Kidney epithelial cell (primary cell): Measurements from ENCODE around the gene GLTP. TPM values are rescaled to one million over a fixed set of nuclear protein-coding genes. Genes with fewer than 3 reads are reported as not detected.
"Not testable (repeated sequence)": the region's sequence is repeated elsewhere in the genome, so short reads cannot be mapped to it uniquely, and the experiment has no call there.

Experiments used
- DNase-seq: peaks from one replicate; pipeline ENCODE4 v3.0.0-alpha.2; 2010; ENCODE audit warnings: low read depth
- H3K27me3 ChIP-seq: 2 replicates; pipeline ENCODE4 v1.6.0; 2011; ENCODE audit warnings: low read length; ENCODE audit not compliant: control insufficient read depth, insufficient read depth
- H3K36me3 ChIP-seq: 2 replicates; pipeline ENCODE4 v1.5.1; 2011; ENCODE audit warnings: low read length; ENCODE audit not compliant: control insufficient read depth, insufficient read depth
- H3K4me3 ChIP-seq: 2 replicates; pipeline ENCODE4 v1.5.1; 2011; ENCODE audit warnings: low read depth, mild to moderate bottlenecking, control low read depth, low read length
- CTCF ChIP-seq: IDR thresholded peaks from 2 replicates; pipeline ENCODE4 v1.5.1; 2011; ENCODE audit warnings: mild to moderate bottlenecking, moderate library complexity, low read length, control low read depth, inconsistent platforms; ENCODE audit not compliant: insufficient read depth, poor library complexity, severe bottlenecking
- total RNA-seq: library from RNA; depleted of rRNA; stranded (reverse); fragments of >200 nt; gene quantifications from 2 replicates; pipeline ENCODE4 v1.2.3, GENCODE V29; 2015

GLTP gene
- total RNA-seq, 1 donor from 2014 or later, result 48.4 TPM

- Histone ChIP-seq H3K36me3 (no peaks in the 10 kb centered on the region), H3K4me3 (no peak overlapping the region), H3K27me3 (no peaks in the 10 kb centered on the region)
- TF ChIP-seq CTCF, result no peak
- DNase-seq, result no peak
Measured at GRCh38 chr12:109858764-109859163, 21.6 kb downstream of the GLTP start.

- Histone ChIP-seq H3K4me3 (no peak overlapping the region), H3K36me3 (no peaks in the 10 kb centered on the region), H3K27me3 (no peaks in the 10 kb centered on the region)
- no peak for DNase-seq
- no peak for TF ChIP-seq CTCF
Measured at GRCh38 chr12:109857715-109858114, 22.6 kb downstream of the GLTP start.

GRCh38 chr12:109855377-109855776 lies 25.0 kb downstream of the GLTP start:
- no peaks in the 10 kb centered on the region for H3K36me3 ChIP-seq
- TF ChIP-seq CTCF, result no peak
- no peaks in the 10 kb centered on the region for H3K27me3 ChIP-seq
- H3K4me3 ChIP-seq, result no peak overlapping the region
- DNase-seq, result no peak

GRCh38 chr12:109850518-109850917 lies 29.8 kb downstream of the GLTP start:
- H3K27me3 ChIP-seq, DNase-seq, H3K4me3 ChIP-seq, H3K36me3 ChIP-seq: not testable (repeated sequence)

- no peaks in the 10 kb centered on the region for H3K36me3 ChIP-seq
- no peak overlapping the region for H3K4me3 ChIP-seq
- no peak for DNase-seq
- H3K27me3 ChIP-seq, result no peaks in the 10 kb centered on the region
- no peak for TF ChIP-seq CTCF
Measured at GRCh38 chr12:109847142-109847735, 33.1 kb downstream of the GLTP start.

- Histone ChIP-seq H3K27me3 (no peaks in the 10 kb centered on the region), H3K36me3 (no peaks in the 10 kb centered on the region), H3K4me3 (no peak overlapping the region)
- no peak for TF ChIP-seq CTCF
- DNase-seq, result no peak
Measured at GRCh38 chr12:109845824-109846205, 34.5 kb downstream of the GLTP start.
